Epidermal melanocyte (primary cell): ENCODE data around the gene TPST2.

ENCODE experiments used
- DNase-seq: peaks from one replicate; pipeline ENCODE4 v3.0.0; 2011; ENCODE audit warnings: low spot score; ENCODE audit not compliant: insufficient read length

The TPST2 gene

DNA sequence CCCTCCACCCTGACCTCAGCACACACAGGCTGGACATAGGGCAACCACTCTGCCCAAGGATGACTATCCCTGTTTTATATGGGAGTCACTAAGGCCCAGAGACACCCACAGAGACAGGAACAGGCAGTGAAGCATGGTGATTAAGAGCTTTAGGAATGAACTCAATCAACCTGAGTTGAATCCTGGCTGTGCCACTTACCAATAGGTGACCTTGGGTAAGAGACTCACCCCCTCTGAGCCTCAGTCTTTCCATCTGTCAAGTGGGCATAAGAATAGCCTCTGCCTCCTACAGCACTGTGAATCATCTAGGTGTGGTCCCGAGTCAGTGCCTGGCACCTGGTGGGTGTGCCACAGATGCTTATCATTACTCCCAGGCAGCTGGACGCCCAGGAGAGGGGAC is 21.1 kb upstream of the TPST2 start:
- DNase-seq: no peak

DNA sequence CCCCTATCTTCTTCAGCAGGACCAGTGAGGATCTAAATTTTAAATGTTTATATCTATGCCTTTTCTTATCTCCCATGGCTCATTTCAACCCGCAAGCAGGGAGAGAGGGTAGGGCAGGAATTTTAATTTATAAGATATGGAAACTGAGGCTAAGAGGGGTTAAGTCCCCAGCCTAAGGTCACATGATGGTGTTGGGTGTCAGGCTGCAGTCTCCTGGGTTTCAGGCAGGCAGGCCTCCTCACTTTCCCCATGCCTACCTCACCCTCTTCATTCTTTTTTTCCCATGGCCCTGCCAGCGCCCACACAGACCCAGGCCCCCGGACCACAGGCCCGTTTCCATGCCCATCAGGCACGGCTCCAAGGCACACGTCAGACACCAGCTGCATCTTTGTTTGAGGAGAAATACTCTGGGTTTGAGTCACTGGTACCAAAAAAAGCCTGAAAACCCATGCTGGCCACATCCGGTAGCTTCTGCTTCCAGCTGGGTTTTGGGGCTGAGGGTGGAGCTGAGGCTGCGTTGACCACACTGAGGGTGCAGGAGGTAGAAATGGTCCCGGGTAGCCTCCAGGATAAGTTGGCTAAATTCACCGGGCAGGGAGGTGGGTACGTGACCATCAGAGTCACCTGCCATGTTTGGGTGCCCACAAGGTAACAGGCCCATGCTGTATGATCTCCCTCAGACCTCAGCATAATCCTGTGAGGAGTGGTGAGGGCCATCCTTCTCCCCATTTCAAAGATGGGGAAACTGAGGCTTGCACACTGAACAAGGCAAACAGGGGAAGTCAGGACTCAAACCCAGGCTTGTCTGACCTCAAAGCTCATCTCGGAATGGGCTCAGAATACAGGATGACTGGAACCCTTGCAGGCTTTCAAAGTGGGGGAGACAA is 20.4 kb upstream of the TPST2 start:
- DNase-seq: peak; percentile 58

DNA sequence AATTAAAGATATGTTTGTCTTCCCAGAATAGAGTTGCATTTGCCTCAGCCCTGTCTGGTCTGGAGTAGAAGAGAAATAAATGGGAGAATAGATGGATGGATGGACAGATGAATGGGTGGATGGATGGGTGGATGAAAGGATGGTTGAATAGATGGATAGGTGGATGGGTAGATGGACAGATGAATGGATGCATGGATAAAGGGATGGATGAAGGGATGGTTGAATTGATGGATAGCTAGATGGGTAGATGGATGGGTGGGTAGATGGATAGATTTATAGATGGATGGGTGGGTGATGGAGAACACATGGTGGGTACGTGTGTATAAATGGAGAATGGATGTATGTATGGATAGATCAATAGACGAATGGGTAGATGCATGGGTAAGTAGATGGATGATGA is 19.4 kb upstream of the TPST2 start:
- no peak for DNase-seq

DNA sequence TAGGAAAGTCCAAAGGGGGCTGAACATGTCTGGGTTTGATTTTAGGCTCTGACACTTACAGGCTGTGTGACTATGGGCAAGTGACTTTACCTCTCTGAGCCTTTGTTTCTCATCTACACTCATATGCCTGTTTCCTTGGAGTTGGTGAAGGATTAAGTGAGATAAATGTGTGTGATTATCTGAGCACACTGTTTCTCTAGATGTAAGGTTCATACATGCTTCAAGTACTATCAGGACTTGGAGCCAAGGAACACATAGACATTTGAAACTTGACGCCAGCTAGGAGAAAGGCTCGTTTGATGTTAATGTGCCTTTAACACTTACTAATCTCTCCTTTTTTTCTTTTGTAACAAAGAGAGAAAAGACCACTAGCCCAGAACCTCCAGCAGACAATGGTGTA is 18.2 kb upstream of the TPST2 start:
- DNase-seq: no peak

DNA sequence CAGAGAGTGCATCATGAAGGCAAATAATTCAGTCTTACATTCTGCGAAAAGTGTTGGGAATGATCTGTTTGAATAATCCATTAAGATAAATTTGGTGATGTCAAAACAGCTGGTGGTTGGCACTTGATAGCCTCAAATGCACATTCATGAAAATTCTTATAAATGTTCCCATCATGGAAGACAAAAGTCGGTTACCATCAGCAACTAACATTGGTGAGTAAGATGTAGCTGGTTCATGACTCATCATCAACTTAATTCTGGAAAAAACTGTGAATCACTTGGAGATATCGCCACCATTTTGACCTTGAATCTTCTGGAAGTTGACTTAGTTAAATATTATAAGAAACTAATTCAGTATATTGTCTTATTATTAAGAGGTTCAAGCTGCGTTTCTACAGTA is 16.7 kb upstream of the TPST2 start:
- no peak for DNase-seq

DNA sequence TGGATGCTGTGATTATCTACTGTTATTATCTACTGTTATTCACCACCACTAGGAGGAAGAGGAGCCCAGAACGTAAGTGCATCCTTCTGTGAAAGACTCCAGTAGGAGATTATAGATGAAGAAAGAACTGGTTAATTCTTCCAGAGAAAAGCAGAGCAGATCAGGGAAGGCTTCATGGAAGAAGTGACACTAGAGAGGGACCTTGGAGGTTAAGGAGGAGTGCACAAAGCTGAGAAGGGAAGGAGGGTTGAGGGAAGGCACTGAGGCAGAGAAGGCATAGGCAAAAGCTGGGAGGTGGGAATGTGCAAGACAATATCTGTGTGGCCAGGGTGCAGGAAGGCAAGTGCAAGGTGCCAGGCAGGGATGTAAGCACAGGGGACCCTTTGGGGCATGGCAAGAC is 14.4 kb upstream of the TPST2 start:
- DNase-seq: no peak

DNA sequence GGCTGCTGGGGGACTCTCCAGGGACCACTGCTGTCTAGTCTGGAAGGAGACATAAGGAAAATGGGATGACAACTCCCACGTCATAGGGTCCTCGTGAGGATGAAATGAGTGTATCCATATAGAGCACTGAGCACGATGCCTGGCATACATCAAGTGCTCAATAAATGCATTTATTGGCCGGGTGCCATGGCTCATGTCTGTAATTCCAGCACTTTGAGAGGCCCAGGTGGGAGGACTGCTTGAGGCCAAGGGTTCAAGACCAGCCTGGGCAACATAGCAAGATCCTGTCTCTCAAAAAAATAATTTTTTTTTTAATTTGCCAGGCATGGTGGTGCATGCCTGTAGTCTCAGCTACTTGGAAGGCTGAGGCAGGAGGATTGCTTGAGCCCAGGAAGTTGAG is 12.2 kb upstream of the TPST2 start:
- DNase-seq: no peak

DNA sequence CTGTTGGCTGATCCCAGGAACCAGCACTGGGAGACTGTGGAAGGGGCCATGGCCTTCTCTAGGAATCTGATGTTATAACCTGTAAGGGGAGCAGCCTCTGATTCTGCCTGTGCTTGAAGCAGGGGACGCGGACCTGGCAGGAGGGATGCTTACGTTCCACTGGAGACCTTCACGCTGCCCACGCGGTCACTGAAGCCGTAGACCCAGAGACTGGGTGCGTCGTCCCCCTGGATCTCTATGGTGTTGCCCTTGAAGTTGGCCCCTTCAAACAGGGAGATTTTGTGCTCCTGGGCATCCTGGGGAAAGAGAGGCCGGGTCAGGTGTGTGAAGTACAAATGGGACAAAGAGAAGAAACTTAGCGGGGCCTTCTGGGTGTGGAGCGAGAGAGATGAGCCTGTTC is 11.8 kb upstream of the TPST2 start:
- no peak for DNase-seq

DNA sequence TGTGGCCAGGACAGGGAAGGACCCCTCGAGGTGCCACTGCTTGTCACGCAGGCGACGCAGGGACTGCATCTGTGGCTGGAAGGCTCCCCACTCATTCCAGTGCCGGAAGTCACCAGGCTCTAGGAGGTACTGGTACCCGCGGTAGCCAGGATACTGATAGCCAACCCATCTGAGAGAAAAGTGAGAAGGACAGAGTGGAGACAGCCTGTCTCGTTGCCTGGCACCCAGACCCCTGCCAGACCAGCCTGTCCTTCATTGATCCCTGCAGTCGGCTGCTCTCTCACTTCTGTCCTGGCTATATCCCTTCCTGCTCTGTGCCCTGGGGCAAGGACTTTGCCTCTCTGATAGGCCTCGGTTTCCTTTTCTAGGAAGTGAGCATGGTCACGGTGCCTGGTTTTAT is 9.6 kb upstream of the TPST2 start:
- DNase-seq: no peak

DNA sequence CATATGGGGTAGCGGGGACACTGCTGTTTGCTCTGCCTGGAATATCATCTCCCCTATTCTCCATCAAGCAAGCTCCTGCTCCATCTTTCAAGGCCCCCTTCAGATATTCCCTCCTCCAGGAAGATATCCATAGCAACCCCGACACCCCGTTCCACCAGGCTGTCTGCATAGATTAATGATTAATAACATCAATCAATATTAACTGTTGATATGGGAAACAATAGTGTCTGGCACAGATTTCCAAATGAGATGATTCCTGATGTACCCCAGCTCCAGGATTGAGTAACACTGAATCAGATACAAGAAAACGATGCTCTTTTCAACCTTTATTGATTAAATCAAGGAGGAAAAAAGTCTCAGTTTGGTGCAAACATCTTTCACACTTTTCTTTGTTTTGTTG is 7.5 kb upstream of the TPST2 start:
- DNase-seq: no peak

DNA sequence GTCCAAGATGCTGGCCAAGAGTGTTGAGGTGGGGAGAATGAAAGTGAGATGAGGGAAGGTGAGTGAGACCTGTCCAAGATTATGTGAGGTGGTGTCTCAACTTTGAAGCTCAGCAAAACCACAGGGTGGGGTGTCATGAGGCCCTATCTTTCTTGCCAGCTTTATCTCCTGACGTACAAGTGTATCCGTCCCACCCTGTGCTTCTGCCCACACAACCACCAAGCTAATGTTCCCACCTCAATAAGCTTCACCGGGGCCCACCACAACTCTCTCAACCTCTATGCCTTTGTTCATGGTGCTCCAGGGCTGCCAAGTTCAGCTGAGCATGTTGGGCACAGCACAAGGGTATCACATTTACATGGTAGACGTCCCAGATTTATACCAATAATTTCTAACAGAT is 7.1 kb upstream of the TPST2 start:
- no peak for DNase-seq

DNA sequence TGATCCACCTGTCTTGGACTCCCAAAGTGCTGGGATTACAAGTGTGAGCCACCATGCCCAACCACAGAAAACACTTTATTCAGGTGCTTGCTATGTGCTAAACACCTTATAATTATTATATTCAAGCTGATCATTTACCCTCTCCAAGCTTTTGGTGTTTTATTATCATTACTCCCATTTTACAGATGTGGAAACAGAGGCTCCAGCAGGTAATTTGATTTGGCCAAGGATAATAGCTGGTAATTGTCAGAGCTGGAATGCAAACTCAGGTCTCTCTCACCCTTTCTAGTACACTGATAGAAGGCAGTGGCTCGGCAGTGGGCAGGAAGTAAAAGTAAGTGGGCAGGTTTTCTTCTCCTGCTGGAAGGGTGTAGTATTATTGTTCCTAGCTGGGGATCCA is 3.8 kb upstream of the TPST2 start:
- no peak for DNase-seq

DNA sequence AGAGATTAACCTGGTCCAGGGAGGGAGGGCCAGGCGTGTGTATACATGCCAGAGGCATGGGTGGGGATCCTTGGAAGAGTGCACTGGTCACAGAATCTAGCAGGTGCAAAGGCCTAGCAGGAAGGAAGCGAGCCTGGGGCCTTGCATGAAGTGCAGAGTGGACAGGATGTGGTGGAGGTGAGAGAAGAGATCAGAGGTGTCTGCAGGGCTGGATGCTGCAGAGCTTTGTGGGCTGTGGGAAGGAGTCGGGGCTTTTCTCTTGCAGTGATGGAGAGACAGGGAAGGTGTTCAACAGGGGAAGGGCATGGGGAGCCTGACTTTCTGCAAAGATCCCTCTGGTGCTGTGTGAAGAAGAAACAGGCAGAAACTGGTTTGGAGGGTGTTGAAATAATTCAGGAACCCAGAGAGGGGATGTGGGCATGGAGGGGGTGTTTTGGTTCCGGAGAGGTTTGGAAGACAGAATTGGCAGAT is 2.5 kb upstream of the TPST2 start:
- DNase-seq: no peak

DNA sequence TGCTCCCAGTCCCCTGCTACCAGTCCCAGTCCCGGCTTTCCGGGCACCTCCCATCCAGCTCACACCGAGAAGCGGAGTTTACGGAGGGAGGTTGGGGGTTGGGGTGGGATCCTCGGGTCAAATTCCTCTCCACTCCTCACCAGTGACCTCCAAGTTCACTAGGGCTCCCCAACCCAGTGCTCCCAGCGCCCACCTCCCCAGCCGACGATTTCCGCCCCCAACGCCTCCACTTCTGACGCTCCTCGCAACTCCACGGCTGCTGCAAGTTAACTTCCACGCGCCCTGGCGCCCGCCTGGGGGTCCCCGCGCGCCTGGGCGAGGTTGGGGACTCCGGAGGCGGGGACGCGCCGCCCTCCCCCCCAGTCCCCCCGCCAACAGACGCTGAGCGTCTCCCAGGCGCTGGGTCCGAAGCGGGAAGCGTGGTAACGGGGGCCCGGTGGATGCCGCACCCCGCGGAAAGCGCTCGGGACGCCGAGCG is 526 bp downstream of the TPST2 start:
- DNase-seq: no peak

DNA sequence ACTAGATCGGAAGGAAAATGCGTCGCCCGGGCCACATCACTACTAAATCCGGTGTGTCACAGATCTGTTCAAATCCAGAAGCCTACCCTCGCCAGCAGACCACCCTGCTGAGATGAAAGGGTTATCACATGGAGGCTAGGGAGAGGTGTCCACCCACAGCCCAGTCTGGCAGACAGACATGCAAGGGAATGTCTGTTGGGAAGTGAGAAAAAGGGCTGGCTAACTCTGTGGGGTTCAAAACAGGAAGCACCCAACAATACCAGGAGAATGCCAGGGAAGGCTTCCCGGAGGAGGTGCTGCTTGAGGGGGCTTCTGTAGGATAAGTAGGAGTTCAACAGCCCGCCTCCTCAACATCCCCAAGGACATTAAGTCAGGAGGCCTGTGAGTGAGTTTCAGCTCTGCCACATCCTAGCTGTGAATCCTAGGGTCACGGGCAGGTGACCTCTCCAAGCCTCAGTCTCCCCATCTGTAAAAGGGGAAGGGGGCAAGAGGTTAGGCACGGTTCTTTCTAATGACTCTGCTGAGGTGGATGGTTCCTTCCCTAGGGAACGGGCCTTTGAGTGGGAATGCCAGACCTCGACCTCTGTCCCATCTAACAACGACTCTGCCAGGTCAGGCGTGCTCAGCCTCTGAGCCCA is 1.1 kb downstream of the TPST2 start:
- DNase-seq: no peak

DNA sequence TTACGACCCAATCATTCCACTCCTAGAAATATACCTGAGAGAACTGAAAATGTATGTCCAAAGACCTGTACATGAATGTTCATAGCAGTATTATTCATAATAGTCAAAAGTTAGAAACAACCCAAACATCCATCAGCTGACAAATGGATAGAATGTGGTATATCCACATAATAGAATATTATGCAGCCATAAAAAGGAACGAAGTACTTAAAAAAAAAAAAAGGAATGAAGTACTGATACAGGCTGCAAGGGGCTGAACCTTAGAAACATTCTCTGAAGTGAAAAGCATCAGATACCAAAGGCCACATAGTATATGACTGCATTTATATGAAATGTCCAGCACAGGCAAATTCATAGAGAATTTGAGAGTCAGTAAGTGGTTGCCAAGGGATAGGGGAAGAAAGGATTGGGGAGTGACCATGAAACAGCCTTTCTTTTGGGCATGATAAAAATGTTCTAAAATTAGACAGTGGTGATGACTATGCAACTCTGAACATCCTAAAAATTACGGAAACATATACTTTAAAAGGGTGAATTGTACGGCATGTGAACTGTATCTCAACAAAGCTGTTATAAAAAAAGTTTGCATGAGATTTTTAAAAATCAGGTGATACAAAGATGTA is 1.8 kb downstream of the TPST2 start:
- DNase-seq: no peak

DNA sequence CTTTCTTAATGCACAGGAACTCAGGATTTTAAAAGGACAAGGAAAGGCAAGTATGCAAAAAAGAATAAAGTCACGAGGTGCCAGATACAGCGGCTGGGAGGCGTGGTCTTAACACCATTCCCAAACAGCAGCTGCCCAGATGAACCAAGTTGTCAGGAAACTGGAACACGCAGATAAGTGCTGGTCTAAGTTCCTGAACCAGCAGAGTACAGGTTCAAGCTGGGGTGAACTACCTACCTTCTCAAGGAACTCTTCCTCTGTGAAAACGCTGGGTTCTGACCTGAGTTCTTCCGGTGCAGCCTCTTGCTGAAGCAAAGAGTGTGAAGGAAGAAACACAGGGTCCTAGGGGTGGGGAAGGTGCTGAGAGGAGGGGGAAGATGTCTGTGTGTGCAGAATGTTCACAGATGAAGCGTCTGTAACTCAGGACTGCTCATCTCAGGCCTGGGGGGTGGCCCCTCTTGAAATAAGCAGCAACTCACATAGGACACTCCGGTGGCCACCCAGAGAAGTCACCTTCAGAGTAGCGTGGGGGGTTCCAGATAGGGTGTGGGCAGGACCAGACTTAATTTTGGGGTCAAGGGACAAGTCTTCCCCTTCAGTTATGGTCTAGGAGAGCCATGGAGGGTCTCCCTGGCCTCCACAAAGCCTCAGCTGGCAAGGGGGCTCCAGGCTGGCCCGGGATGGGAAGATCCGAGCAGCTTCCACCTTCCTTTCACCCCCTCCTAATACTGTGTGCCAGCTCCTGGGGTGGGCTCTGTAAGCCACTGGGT is 3.2 kb downstream of the TPST2 start:
- no peak for DNase-seq

DNA sequence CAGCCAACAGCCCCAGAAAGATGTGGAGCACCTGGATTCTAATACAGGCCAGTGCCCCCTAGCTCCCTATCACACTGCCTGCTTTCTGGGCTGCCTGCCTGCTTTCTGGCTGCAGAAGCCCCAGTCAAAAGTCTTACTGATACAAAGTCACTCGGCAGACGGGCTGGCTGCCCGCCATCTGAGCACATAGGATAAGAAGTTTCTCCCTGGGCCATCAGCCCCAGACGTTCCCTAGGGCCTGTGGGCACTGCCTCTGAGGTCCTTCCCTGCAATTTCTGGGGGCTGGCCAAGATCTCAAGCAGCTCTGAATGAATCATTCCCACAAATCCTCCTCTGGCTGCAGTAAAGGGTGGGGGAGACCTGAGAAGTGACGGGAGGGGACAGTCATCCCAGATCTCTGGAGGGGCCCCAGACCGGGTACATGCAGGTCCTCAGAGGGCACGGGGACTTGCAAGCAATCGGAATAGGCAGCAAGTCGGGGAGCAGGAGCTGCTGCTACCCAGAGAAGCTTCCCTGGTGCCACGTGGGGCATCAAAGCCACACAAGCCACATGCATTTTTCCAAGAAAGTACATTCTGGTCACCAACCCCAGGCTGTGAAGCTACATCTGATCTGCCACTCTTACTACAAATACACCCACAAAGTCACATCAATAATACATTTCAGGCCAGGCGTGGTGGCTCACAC is 4.7 kb downstream of the TPST2 start:
- DNase-seq: no peak

DNA sequence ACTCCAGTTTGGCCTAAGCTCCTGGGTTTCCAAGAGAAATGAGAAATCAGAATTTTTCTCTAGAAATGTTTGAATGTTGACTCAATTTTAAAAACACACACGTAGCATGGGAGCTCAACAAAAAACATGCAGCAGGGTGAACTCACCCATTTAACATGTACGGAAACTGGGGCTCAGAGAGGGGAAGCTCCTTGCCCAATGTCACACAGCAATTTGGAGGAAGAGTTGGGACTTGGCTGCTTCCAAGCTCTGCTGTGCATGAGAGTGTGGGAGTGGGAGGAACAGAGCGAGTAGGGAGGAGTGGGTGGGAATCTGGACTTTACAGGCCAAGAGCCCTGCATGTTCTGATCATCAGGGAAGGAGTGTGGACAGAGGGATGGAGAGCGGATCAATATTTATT is 5.9 kb downstream of the TPST2 start:
- DNase-seq: no peak

DNA sequence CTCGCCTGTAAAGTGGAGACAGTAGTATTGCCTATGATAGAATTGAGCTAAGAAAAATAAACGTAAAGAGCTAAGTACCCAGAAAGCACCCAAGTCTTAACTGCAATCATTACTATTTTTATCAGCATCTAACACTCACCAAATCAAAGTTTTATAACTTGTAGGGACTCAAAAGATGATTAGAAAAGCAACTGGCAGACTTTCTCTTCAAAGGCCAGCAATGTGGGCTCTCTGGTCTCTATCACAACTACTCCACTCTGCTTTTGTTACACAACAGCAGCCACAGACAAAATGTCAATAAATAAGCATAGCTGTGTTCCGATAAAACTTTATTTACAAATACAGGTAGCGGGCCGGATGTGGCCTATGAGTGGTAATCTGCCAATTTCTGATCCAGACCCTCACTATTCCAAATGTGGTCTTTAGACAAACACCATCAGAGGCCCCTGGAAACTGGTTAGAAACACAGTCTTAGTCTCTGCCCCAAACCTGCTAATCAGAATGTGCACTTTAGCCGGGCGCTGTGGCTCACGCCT is 8.2 kb downstream of the TPST2 start:
- no peak for DNase-seq

DNA sequence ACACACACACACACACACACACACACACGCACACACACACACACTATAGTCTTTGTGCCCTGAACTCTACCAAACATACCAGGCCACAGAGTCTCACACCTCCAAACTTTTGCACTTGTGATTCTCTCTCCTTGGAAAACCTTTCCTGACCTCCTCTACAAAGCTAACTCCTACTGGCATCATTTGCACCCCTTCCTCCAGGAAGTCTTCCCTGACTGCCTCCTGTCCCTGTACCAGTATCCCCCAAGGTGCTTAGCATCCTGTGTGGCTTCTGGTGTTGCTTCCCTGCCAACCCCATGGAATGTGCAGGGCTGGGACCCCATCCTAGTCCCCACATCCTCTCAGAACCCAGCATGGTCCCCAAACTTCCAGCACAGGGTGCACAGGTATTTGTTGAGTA is 8.9 kb downstream of the TPST2 start:
- no peak for DNase-seq
